GM19099 (cell line): ENCODE measurements around the gene DHX57.

Source experiments
- POLR2A ChIP-seq: IDR thresholded peaks from 3 replicates; pipeline ENCODE4 v1.6.1; 2011; ENCODE audit warnings: low read depth; ENCODE audit not compliant: insufficient read length; ENCODE audit errors: extremely low read depth

DHX57 gene

GRCh38 chr2:38889045-38889444 lies 13.3 kb upstream of the DHX57 start:
- no peak for TF ChIP-seq POLR2A

GRCh38 chr2:38887902-38888554 lies 12.3 kb upstream of the DHX57 start:
- no peak for TF ChIP-seq POLR2A

- TF ChIP-seq POLR2A: no peak
These were observed 11.6 kb upstream of the DHX57 start for GRCh38 chr2:38887347-38887746.

- TF ChIP-seq POLR2A: no peak
These were observed 10.3 kb upstream of the DHX57 start for GRCh38 chr2:38886063-38886462.

- TF ChIP-seq POLR2A: no peak
These were observed 673 bp upstream of the DHX57 start for GRCh38 chr2:38876407-38876806.

GRCh38 chr2:38875227-38875575 lies 533 bp downstream of the DHX57 start:
- TF ChIP-seq POLR2A: no peak

- TF ChIP-seq POLR2A: no peak
These were observed 2.0 kb downstream of the DHX57 start for GRCh38 chr2:38873763-38874162.

- no peak for TF ChIP-seq POLR2A
These were observed 4.3 kb downstream of the DHX57 start for GRCh38 chr2:38871432-38871831.

GRCh38 chr2:38866773-38867443 lies 8.8 kb downstream of the DHX57 start:
- no peak for TF ChIP-seq POLR2A

GRCh38 chr2:38863061-38863695 lies 12.6 kb downstream of the DHX57 start:
- TF ChIP-seq POLR2A: no peak

- TF ChIP-seq POLR2A: no peak
These were observed 13.3 kb downstream of the DHX57 start for GRCh38 chr2:38862476-38862875.

- TF ChIP-seq POLR2A: no peak
These were observed 19.6 kb downstream of the DHX57 start for GRCh38 chr2:38856165-38856564.

- no peak for TF ChIP-seq POLR2A
These were observed 25.7 kb downstream of the DHX57 start for GRCh38 chr2:38850045-38850444.

GRCh38 chr2:38836791-38837190 lies 38.9 kb downstream of the DHX57 start:
- TF ChIP-seq POLR2A: no peak

GRCh38 chr2:38835990-38836389 lies 39.7 kb downstream of the DHX57 start:
- no peak for TF ChIP-seq POLR2A

- no peak for TF ChIP-seq POLR2A
These were observed 40.6 kb downstream of the DHX57 start for GRCh38 chr2:38835015-38835601.
